ENCODE results near the gene IL36G. TPM values are rescaled to one million over a fixed set of nuclear protein-coding genes. Genes with fewer than 3 reads are reported as not detected.
A peak's percentile ranks its signal among the peaks of the same experiment; 100 is the strongest.

IL36G gene
- polyA plus RNA-seq, 2 of the 4 experiments (the other 2 are of a cell fraction), result 0.16 TPM; not detected in 1

- H3K4me1 ChIP-seq, result no peaks in the 10 kb centered on the region
- ChIA-PET CTCF (no interaction called here), POLR2A (no interaction called here)
- H3K4me2 ChIP-seq, result no peak overlapping the region
- ATAC-seq (0 out of 6 replicates have a peak, but pooled peaks of 1 of the 2 experiments have one; percentile 22), FAIRE-seq (no peak), DNase-seq (ENCODE audit: low read depth in 1 of 2, low spot score in 1 of 2) (no peak)
- WGBS (ENCODE audit: missing lambda C conversion rate), result 6% methylated on average over 2 of the region's 2 CpGs
- no peak overlapping the region for H3K4me3 ChIP-seq
- H3K9me3 ChIP-seq, result no peaks in the 10 kb centered on the region
- TF ChIP-seq, protein P1, sequence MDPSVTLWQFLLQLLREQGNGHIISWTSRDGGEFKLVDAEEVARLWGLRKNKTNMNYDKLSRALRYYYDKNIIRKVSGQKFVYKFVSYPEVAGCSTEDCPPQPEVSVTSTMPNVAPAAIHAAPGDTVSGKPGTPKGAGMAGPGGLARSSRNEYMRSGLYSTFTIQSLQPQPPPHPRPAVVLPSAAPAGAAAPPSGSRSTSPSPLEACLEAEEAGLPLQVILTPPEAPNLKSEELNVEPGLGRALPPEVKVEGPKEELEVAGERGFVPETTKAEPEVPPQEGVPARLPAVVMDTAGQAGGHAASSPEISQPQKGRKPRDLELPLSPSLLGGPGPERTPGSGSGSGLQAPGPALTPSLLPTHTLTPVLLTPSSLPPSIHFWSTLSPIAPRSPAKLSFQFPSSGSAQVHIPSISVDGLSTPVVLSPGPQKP (IDR thresholded peaks at IDR 0.05; ENCODE audit: low read depth, low read length), result no peak
- TF ChIP-seq POLR2AphosphoS2 (conservative IDR thresholded peaks at IDR 0.05; ENCODE audit: low read length) (no peak), RARB (CRISPR knock-in tag; IDR thresholded peaks at IDR 0.05) (no peak), KDM5A (IDR thresholded peaks at IDR 0.05) (no peak), GATA3 (IDR thresholded peaks at IDR 0.05; ENCODE audit: borderline replicate concordance) (no peak), FOSL2 (IDR thresholded peaks at IDR 0.05) (no peak), FOSL2 (CRISPR knock-in tag; IDR thresholded peaks at IDR 0.05) (no peak), RFX5 (IDR thresholded peaks at IDR 0.05) (no peak), RAD21 (conservative IDR thresholded peaks at IDR 0.05 in 1 of 2, IDR thresholded peaks at IDR 0.05 in 1 of 2) (no peak), FOXS1 (CRISPR knock-in tag; IDR thresholded peaks at IDR 0.05) (no peak), JUNB (IDR thresholded peaks at IDR 0.05) (no peak), PHF8 (IDR thresholded peaks at IDR 0.05; ENCODE audit: borderline replicate concordance, low read depth) (no peak), NR3C1 (IDR thresholded peaks at IDR 0.05) (no peak), FOSB (CRISPR knock-in tag; IDR thresholded peaks at IDR 0.05) (no peak), BHLHE40 (IDR thresholded peaks at IDR 0.05; ENCODE audit: low read depth, low read length) (no peak), USF2 (IDR thresholded peaks at IDR 0.05) (no peak), E2F6 (IDR thresholded peaks at IDR 0.05; ENCODE audit: borderline replicate concordance, low read depth) (no peak)
- TF ChIP-seq, protein P2, sequence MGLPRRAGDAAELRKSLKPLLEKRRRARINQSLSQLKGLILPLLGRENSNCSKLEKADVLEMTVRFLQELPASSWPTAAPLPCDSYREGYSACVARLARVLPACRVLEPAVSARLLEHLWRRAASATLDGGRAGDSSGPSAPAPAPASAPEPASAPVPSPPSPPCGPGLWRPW (IDR thresholded peaks at IDR 0.05), result no peak
- no peak overlapping the region for H3K27ac ChIP-seq
Observed at GRCh38 chr2:113027691-113028090, 49.9 kb downstream of the IL36G start.

DNA sequence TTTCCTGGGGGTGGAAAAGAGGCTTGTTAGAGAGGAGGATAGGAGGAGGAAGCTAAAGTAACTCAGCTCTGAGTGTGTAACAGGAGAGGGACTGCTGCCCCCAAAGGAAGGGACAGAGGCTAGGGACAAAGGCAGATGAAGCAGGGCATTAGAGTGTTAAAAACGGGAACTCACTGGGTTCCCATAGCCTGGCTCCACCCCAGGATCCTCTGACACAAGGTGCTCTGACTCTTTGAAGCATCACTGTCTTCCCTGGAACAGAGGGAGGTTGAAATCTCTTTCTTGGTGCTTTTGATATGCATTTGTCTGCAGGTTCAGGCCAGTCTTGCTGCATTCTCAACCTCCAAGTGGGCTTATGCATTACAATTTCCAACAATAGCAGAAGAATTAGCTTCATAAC, 50.3 kb downstream of the IL36G start:
- no peak overlapping the region for H3K27ac ChIP-seq
- DNase-seq (ENCODE audit: low read depth in 1 of 2, low spot score in 1 of 2) (no peak), FAIRE-seq (no peak), ATAC-seq (peak in 1 of 2 experiments; percentile 35; a peak in 2 of 6 replicates)
- no peak overlapping the region for H3K4me3 ChIP-seq
- WGBS (ENCODE audit: missing lambda C conversion rate), result 0% methylated on average over 1 of the region's 1 CpG
- CTCF ChIA-PET, result no interaction called here
- TF ChIP-seq CBX2 (IDR thresholded peaks at IDR 0.05; ENCODE audit: borderline replicate concordance, low read depth), result no peak
- TF ChIP-seq EHF (CRISPR knock-in tag; IDR thresholded peaks at IDR 0.05), result no peak
- no peak for TF ChIP-seq TFCP2L1 (CRISPR knock-in tag; IDR thresholded peaks at IDR 0.05)
- no peak for TF ChIP-seq HOXA7 (CRISPR knock-in tag; IDR thresholded peaks at IDR 0.05)
- TF ChIP-seq EP300 (IDR thresholded peaks at IDR 0.05), result no peak
- TF ChIP-seq, protein P1 (IDR thresholded peaks at IDR 0.05; ENCODE audit: low read depth, low read length), result no peak
- TF ChIP-seq E2F6 (IDR thresholded peaks at IDR 0.05; ENCODE audit: borderline replicate concordance, low read depth), result no peak
- TF ChIP-seq HOXB5 (CRISPR knock-in tag; IDR thresholded peaks at IDR 0.05), result no peak
- TF ChIP-seq HEYL (CRISPR knock-in tag; IDR thresholded peaks at IDR 0.05), result no peak
- no peak for TF ChIP-seq RCOR1 (IDR thresholded peaks at IDR 0.05; ENCODE audit: low read depth, low read length)
- TF ChIP-seq ZNF302 (CRISPR knock-in tag; IDR thresholded peaks at IDR 0.05), result no peak
- TF ChIP-seq, protein P3, sequence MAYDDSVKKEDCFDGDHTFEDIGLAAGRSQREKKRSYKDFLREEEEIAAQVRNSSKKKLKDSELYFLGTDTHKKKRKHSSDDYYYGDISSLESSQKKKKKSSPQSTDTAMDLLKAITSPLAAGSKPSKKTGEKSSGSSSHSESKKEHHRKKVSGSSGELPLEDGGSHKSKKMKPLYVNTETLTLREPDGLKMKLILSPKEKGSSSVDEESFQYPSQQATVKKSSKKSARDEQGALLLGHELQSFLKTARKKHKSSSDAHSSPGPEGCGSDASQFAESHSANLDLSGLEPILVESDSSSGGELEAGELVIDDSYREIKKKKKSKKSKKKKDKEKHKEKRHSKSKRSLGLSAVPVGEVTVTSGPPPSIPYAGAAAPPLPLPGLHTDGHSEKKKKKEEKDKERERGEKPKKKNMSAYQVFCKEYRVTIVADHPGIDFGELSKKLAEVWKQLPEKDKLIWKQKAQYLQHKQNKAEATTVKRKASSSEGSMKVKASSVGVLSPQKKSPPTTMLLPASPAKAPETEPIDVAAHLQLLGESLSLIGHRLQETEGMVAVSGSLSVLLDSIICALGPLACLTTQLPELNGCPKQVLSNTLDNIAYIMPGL (CRISPR knock-in tag; IDR thresholded peaks at IDR 0.05; ENCODE audit: borderline replicate concordance), result no peak
- POLR2A ChIA-PET, result no interaction called here
- no peaks in the 10 kb centered on the region for H3K9me3 ChIP-seq
- H3K4me2 ChIP-seq, result no peak overlapping the region
- H3K4me1 ChIP-seq, result no peaks in the 10 kb centered on the region
